DOHH2 (cell line): ENCODE results near the gene SLC25A43.
"Not testable (repeated sequence)": the region's sequence is repeated elsewhere in the genome, so short reads cannot be mapped to it uniquely, and the experiment has no call there.

ENCODE experiments used
- H3F3A ChIP-seq: fragments of 200-600 bp; sonication (generic), shearing (Covaris generic); 2 replicates; pipeline ENCODE4 v1.6.0; 2016; ENCODE audit warnings: antibody characterized with exemption, mild to moderate bottlenecking; ENCODE audit not compliant: control insufficient read depth, insufficient read depth
- H3K27ac ChIP-seq: fragments of 200-600 bp; sonication (generic); 2 replicates; pipeline ENCODE4 v1.5.1; 2014; ENCODE audit warnings: low read depth, mild to moderate bottlenecking, low read length, moderate library complexity
- H3K27me3 ChIP-seq: fragments of 200-600 bp; sonication (generic); 2 replicates; pipeline ENCODE4 v1.6.1; 2014; ENCODE audit warnings: mild to moderate bottlenecking, low read length, mixed read lengths; ENCODE audit not compliant: control insufficient read depth
- H3K36me3 ChIP-seq: fragments of 200-600 bp; sonication (generic); 2 replicates; pipeline ENCODE4 v1.6.1; 2014; ENCODE audit warnings: mild to moderate bottlenecking, low read length, moderate library complexity, mixed read lengths; ENCODE audit not compliant: control insufficient read depth
- H3K4me1 ChIP-seq: fragments of 200-600 bp; sonication (generic); 2 replicates; pipeline ENCODE4 v1.6.1; 2014; ENCODE audit warnings: mild to moderate bottlenecking, low read length, mixed read lengths; ENCODE audit not compliant: control insufficient read depth
- H3K4me2 ChIP-seq: fragments of 200-600 bp; sonication (generic); 2 replicates; pipeline ENCODE4 v1.6.0; 2014; ENCODE audit warnings: mild to moderate bottlenecking, low read length, moderate library complexity
- H3K4me3 ChIP-seq: fragments of 200-600 bp; sonication (generic); 2 replicates; pipeline ENCODE4 v1.5.1; 2014; ENCODE audit warnings: mild to moderate bottlenecking, low read length, mixed read lengths
- H3K79me2 ChIP-seq: fragments of 200-600 bp; sonication (generic); 2 replicates; pipeline ENCODE4 v1.6.1; 2014; ENCODE audit warnings: mild to moderate bottlenecking, low read length, mixed read lengths; ENCODE audit not compliant: control insufficient read depth
- H3K9me2 ChIP-seq: fragments of 200-600 bp; sonication (generic); replicated peaks from 2 replicates; pipeline ENCODE4 v1.6.1; 2014; ENCODE audit warnings: mild to moderate bottlenecking, low read length, mixed read lengths; ENCODE audit not compliant: control insufficient read depth
- H3K9me3 ChIP-seq: fragments of 200-600 bp; sonication (generic); 2 replicates; pipeline ENCODE4 v1.6.1; 2014; ENCODE audit warnings: antibody characterized with exemption, low read length, mixed read lengths; ENCODE audit not compliant: control insufficient read depth, insufficient read depth
- H4K20me1 ChIP-seq: fragments of 200-600 bp; sonication (generic); 2 replicates; pipeline ENCODE4 v1.6.0; 2014; ENCODE audit warnings: low read depth, mild to moderate bottlenecking, antibody characterized with exemption, low read length, moderate library complexity; ENCODE audit not compliant: control insufficient read depth, insufficient read depth
- EZH2phosphoT487 ChIP-seq: fragments of 200-600 bp; sonication (generic); IDR thresholded peaks from 2 replicates; pipeline ENCODE4 v1.6.1; 2017; ENCODE audit warnings: borderline replicate concordance, mild to moderate bottlenecking, antibody characterized with exemption, low read length, moderate library complexity, mixed read lengths
- TF ChIP-seq, protein P1 (sequence below): fragments of 200-600 bp; sonication (generic); IDR thresholded peaks from one replicate; pipeline ENCODE4 v1.5.1; 2014; ENCODE audit warnings: antibody characterized with exemption, mild to moderate bottlenecking, low read depth, low read length; ENCODE audit not compliant: poor library complexity, severe bottlenecking

SLC25A43 gene

DNA sequence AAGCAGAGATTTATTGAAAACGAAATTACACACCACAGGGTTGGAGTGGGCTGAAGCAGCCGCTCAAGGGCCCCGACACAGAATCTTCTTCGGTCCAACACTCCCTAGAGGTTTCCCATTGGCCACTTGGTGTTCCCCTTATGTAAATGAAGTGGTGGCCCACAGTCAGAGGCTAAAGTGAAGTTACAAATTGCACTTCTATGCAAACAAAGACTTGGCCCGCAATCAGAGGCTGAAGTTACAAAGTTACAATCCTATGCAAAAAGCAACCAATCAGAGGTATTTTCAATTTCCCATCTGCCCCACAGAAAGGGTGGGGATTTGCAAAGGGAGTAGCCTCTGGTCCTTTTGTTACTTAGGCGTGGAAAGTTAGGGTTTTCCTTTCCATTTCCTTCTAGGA lies 35.7 kb upstream of the SLC25A43 start:
- no peaks in the 10 kb centered on the region for H3K27me3 ChIP-seq
- no peaks in the 10 kb centered on the region for H3F3A ChIP-seq
- no peak for TF ChIP-seq EZH2phosphoT487
- TF ChIP-seq, protein P1, sequence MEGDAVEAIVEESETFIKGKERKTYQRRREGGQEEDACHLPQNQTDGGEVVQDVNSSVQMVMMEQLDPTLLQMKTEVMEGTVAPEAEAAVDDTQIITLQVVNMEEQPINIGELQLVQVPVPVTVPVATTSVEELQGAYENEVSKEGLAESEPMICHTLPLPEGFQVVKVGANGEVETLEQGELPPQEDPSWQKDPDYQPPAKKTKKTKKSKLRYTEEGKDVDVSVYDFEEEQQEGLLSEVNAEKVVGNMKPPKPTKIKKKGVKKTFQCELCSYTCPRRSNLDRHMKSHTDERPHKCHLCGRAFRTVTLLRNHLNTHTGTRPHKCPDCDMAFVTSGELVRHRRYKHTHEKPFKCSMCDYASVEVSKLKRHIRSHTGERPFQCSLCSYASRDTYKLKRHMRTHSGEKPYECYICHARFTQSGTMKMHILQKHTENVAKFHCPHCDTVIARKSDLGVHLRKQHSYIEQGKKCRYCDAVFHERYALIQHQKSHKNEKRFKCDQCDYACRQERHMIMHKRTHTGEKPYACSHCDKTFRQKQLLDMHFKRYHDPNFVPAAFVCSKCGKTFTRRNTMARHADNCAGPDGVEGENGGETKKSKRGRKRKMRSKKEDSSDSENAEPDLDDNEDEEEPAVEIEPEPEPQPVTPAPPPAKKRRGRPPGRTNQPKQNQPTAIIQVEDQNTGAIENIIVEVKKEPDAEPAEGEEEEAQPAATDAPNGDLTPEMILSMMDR: no peak
- no peaks in the 10 kb centered on the region for H3K36me3 ChIP-seq
- no peaks in the 10 kb centered on the region for H3K9me3 ChIP-seq
- H3K27ac ChIP-seq: no peak overlapping the region
- H3K9me2 ChIP-seq: no peaks in the 10 kb centered on the region
- no peak overlapping the region for H3K4me2 ChIP-seq
- no peak overlapping the region for H3K4me3 ChIP-seq
- H4K20me1 ChIP-seq: no peaks in the 10 kb centered on the region
- no peaks in the 10 kb centered on the region for H3K4me1 ChIP-seq
- no peaks in the 10 kb centered on the region for H3K79me2 ChIP-seq

DNA sequence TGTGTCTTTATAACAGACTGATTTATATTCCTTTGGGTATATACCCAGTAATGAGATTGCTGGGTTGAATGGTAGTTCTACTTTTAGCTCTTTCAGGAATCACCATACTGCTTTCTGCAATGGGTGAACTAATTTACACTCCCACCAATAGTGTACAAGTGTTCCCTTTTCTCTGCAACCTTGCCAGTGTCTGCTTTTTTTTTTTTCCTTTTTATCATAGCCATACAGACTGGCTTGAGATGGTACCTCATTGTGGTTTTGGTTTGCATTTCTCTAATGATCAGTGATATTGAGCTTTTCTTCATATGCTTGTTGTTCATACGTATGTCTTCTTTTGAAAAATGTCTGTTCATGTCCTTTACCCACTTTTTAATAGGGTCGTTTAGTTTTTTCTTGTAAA lies 27.3 kb upstream of the SLC25A43 start:
- H3F3A ChIP-seq, H4K20me1 ChIP-seq, H3K4me1 ChIP-seq, H3K9me3 ChIP-seq, H3K4me2 ChIP-seq, H3K27me3 ChIP-seq, H3K27ac ChIP-seq, H3K9me2 ChIP-seq, H3K36me3 ChIP-seq, H3K79me2 ChIP-seq, H3K4me3 ChIP-seq: not testable (repeated sequence)

GRCh38 chrX:119374736-119375135 lies 24.4 kb upstream of the SLC25A43 start:
- TF ChIP-seq, protein P1: no peak
- TF ChIP-seq EZH2phosphoT487: no peak
- no peak overlapping the region for H3K4me2 ChIP-seq
- H3K9me3 ChIP-seq: no peaks in the 10 kb centered on the region
- H4K20me1 ChIP-seq: no peaks in the 10 kb centered on the region
- H3F3A ChIP-seq: no peaks in the 10 kb centered on the region
- no peaks in the 10 kb centered on the region for H3K36me3 ChIP-seq
- H3K9me2 ChIP-seq: no peaks in the 10 kb centered on the region
- no peaks in the 10 kb centered on the region for H3K4me1 ChIP-seq
- no peak overlapping the region for H3K27ac ChIP-seq
- no peaks in the 10 kb centered on the region for H3K79me2 ChIP-seq
- H3K4me3 ChIP-seq: no peak overlapping the region
- no peaks in the 10 kb centered on the region for H3K27me3 ChIP-seq

- Histone ChIP-seq H3K4me1 (no peaks in the 10 kb centered on the region), H3K9me2 (no peaks in the 10 kb centered on the region), H3K36me3 (no peaks in the 10 kb centered on the region), H3K27ac (no peak overlapping the region), H3K4me2 (no peak overlapping the region), H4K20me1 (no peaks in the 10 kb centered on the region), H3K79me2 (no peaks in the 10 kb centered on the region), H3K9me3 (no peaks in the 10 kb centered on the region), H3K4me3 (no peak overlapping the region), H3F3A (no peaks in the 10 kb centered on the region), H3K27me3 (no peaks in the 10 kb centered on the region)
- TF ChIP-seq, protein P1: no peak
- no peak for TF ChIP-seq EZH2phosphoT487
Observed at GRCh38 chrX:119375561-119375960, 23.6 kb upstream of the SLC25A43 start.
